ENCODE results near the gene TRPV2.

TRPV2 gene

GRCh38 chr17:16460796-16461605, 45.6 kb downstream of the TRPV2 start:
- no peak for DNase-seq

GRCh38 chr17:16461606-16461866, 46.2 kb downstream of the TRPV2 start:
- no peak for DNase-seq

GRCh38 chr17:16462070-16462864, 46.9 kb downstream of the TRPV2 start:
- no peak for DNase-seq

- DNase-seq: no peak
Measured at GRCh38 chr17:16463358-16464302, 48.3 kb downstream of the TRPV2 start.

- no peak for DNase-seq
Measured at GRCh38 chr17:16464303-16465051, 49.1 kb downstream of the TRPV2 start.

GRCh38 chr17:16465052-16465312, 49.6 kb downstream of the TRPV2 start:
- no peak for DNase-seq

- DNase-seq: no peak
Measured at GRCh38 chr17:16465861-16466338, 50.5 kb downstream of the TRPV2 start.

GRCh38 chr17:16466407-16466806, 51.0 kb downstream of the TRPV2 start:
- no peak for DNase-seq

- DNase-seq: no peak
Measured at GRCh38 chr17:16467044-16467443, 51.7 kb downstream of the TRPV2 start.

GRCh38 chr17:16467886-16468285, 52.5 kb downstream of the TRPV2 start:
- no peak for DNase-seq

- DNase-seq: no peak
Measured at GRCh38 chr17:16468428-16468992, 53.1 kb downstream of the TRPV2 start.

GRCh38 chr17:16470265-16470664, 54.9 kb downstream of the TRPV2 start:
- no peak for DNase-seq

- no peak for DNase-seq
Measured at GRCh38 chr17:16471295-16471694, 55.9 kb downstream of the TRPV2 start.

GRCh38 chr17:16472539-16472938, 57.2 kb downstream of the TRPV2 start:
- DNase-seq: no peak

GRCh38 chr17:16473044-16474011, 58.0 kb downstream of the TRPV2 start:
- DNase-seq: no peak

- DNase-seq: no peak
Measured at GRCh38 chr17:16474012-16474725, 58.8 kb downstream of the TRPV2 start.

GRCh38 chr17:16475179-16475704, 59.9 kb downstream of the TRPV2 start:
- no peak for DNase-seq

- DNase-seq: no peak
Measured at GRCh38 chr17:16477255-16477654, 61.9 kb downstream of the TRPV2 start.

GRCh38 chr17:16477666-16478065, 62.3 kb downstream of the TRPV2 start:
- DNase-seq: no peak

GRCh38 chr17:16478649-16479048, 63.3 kb downstream of the TRPV2 start:
- DNase-seq: no peak

All from CD4-positive, alpha-beta T cell treated with Interleukin-4 for 4 hours (primary cell).